Ishikawa (cell line): ENCODE results near the gene RPL23.

Experiments used
- CEBPB ChIP-seq: IDR thresholded peaks from 2 replicates; pipeline ENCODE4 v1.6.1; 2012
- CREB1 ChIP-seq: IDR thresholded peaks from 2 replicates; pipeline ENCODE4 v1.6.1; 2012; ENCODE audit warnings: low read depth
- EGR1 ChIP-seq: IDR thresholded peaks from 2 replicates; pipeline ENCODE4 v1.6.1; 2012
- EP300 ChIP-seq: IDR thresholded peaks from 2 replicates; pipeline ENCODE4 v1.6.1; 2012; ENCODE audit warnings: borderline replicate concordance
- FOXM1 ChIP-seq: IDR thresholded peaks from 2 replicates; pipeline ENCODE4 v1.6.1; 2012; ENCODE audit warnings: low read depth, borderline replicate concordance
- MAX ChIP-seq: IDR thresholded peaks from 2 replicates; pipeline ENCODE4 v1.6.1; 2012
- NFIC ChIP-seq: IDR thresholded peaks from 2 replicates; pipeline ENCODE4 v1.6.1; 2012
- RAD21 ChIP-seq: IDR thresholded peaks from 2 replicates; pipeline ENCODE4 v1.6.1; 2012; ENCODE audit warnings: low read depth
- REST ChIP-seq: IDR thresholded peaks from 2 replicates; pipeline ENCODE4 v1.6.1; 2012; ENCODE audit warnings: low read depth, mild to moderate bottlenecking
- TAF1 ChIP-seq: IDR thresholded peaks from 2 replicates; pipeline ENCODE4 v1.6.1; 2012; ENCODE audit warnings: low read depth, mild to moderate bottlenecking
- TCF12 ChIP-seq: IDR thresholded peaks from 2 replicates; pipeline ENCODE4 v1.6.1; 2012; ENCODE audit warnings: low read depth
- TEAD4 ChIP-seq: IDR thresholded peaks from 2 replicates; pipeline ENCODE4 v1.6.1; 2012
- USF1 ChIP-seq: IDR thresholded peaks from 2 replicates; pipeline ENCODE4 v1.6.1; 2012
- YY1 ChIP-seq: IDR thresholded peaks from 2 replicates; pipeline ENCODE4 v1.6.1; 2012; ENCODE audit warnings: low read depth
- ZBTB7A ChIP-seq: IDR thresholded peaks from 2 replicates; pipeline ENCODE4 v1.6.1; 2012; ENCODE audit warnings: low read depth

RPL23 gene

GRCh38 chr17:38853292-38854219 is at the start of gene RPL23:
TSS of gene RPL23 (minus strand) at chr17:38853721. CDS start at chr17:38853710, 11 bp downstream.
- TF ChIP-seq TEAD4 (peak; percentile 19; the same call in 1 of the 2 replicates), EGR1 (peak; percentile 13; the same call in 1 of the 2 replicates), YY1 (peak; percentile 82), MAX (peak; percentile 96), TCF12 (peak; percentile 55; the same call in 1 of the 2 replicates), CREB1 (peak; percentile 95), USF1 (peak; percentile 98), CEBPB (peak; percentile 82), EP300 (peak; percentile 15; the same call in 1 of the 2 replicates), FOXM1 (0 out of 2 replicates have a peak, but pooled peaks have one; percentile 17), ZBTB7A (no peak), TAF1 (peak; percentile 96), NFIC (peak; percentile 18; the same call in 1 of the 2 replicates), RAD21 (no peak), REST (0 out of 2 replicates have a peak, but pooled peaks have one; percentile 17)

GRCh38 chr17:38900978-38901656 is 47.6 kb upstream of the RPL23 start:
- TF ChIP-seq TCF12 (no peak), TEAD4 (no peak), FOXM1 (no peak), USF1 (no peak), MAX (no peak), YY1 (no peak), ZBTB7A (no peak)

GRCh38 chr17:38899421-38899820 is 45.9 kb upstream of the RPL23 start:
- TF ChIP-seq EGR1 (no peak), TCF12 (no peak), FOXM1 (no peak), MAX (no peak), ZBTB7A (no peak), REST (no peak), TEAD4 (no peak), TAF1 (no peak), CEBPB (no peak), RAD21 (no peak), EP300 (no peak), NFIC (no peak), CREB1 (no peak), USF1 (no peak), YY1 (no peak)

GRCh38 chr17:38898812-38899348 is 45.4 kb upstream of the RPL23 start:
- no peak for TF ChIP-seq EGR1
- TF ChIP-seq EP300, result no peak
- no peak for TF ChIP-seq TEAD4
- no peak for TF ChIP-seq NFIC
- no peak for TF ChIP-seq ZBTB7A
- TF ChIP-seq TAF1, result no peak
- no peak for TF ChIP-seq TCF12
- TF ChIP-seq REST, result no peak
- no peak for TF ChIP-seq MAX
- TF ChIP-seq CEBPB, result no peak
- TF ChIP-seq RAD21, result no peak
- TF ChIP-seq CREB1, result no peak
